HepG2 (cell line): ENCODE data around the gene SMIM8. TPM values are rescaled to one million over a fixed set of nuclear protein-coding genes. Genes with fewer than 3 reads are reported as not detected.

ENCODE experiments used
- ATAC-seq: fragments of 200-7000 bp; cut with Tn5 transposase; 3 replicates; pipeline ENCODE4 v1.9.1; 2020; ENCODE audit warnings: mild to moderate bottlenecking, moderate library complexity
- BruUV-seq: library from RNA; stranded (reverse); fragments of 400-500 nt; replicated peaks from 2 replicates; lab custom pipeline; 2021; lab: Mats Ljungman, UMichigan
- CTCF ChIA-PET: fragments of 300-600 bp; formaldehyde crosslinking; extraction: SDS; loops from one replicate; lab custom pipeline; 2021; ENCODE audit warnings: low total read pairs, inconsistent platforms, low intra/inter-chr PET ratio; lab: Yijun Ruan, JAX
- POLR2A ChIA-PET: fragments of 350-600 bp; sonication (Branson Sonifier 250); formaldehyde crosslinking; loops from one replicate; lab custom pipeline; 2020; ENCODE audit warnings: antibody characterized with exemption, inconsistent platforms; lab: Yijun Ruan, JAX
- DNase-seq: peaks from one replicate; pipeline ENCODE4 v3.0.0-alpha.2; 2015; ENCODE audit warnings: low spot score
- FAIRE-seq: peaks from 3 replicates; lab custom pipeline; 2011; peaks lifted over from hg19 to GRCh38; lab: Jason Lieb, UNC
- H2AFZ ChIP-seq: one replicate; pipeline ENCODE4 v1.6.1; 2011; ENCODE audit warnings: low read length, inconsistent platforms
- H3K27ac ChIP-seq: fragments of 300-600 bp; 3 replicates; pipeline ENCODE4 v1.8.0; 2011; ENCODE audit warnings: mixed run types, mild to moderate bottlenecking, mixed read lengths, low read length, inconsistent platforms; ENCODE audit not compliant: insufficient read depth; ENCODE audit errors: extremely low read length
- H3K27me3 ChIP-seq, 2 experiments: fragments of 200-600 bp in 1 of 2; 2 replicates in 1 of 2; 3 replicates in 1 of 2; pipeline versions ENCODE4 v1.6.0 to v1.8.0; 2011; ENCODE audit warnings: low read length in 2 of 2, mild to moderate bottlenecking in 2 of 2, moderate library complexity in 2 of 2, inconsistent platforms in 1 of 2; ENCODE audit not compliant: insufficient read depth in 2 of 2, control insufficient read depth in 1 of 2
- H3K36me3 ChIP-seq, 2 experiments: fragments of 200-600 bp in 1 of 2; replicated peaks in 1 of 2; 2 replicates in 1 of 2; 3 replicates in 1 of 2; pipeline versions ENCODE4 v1.5.1 to v1.8.0; 2011; ENCODE audit warnings: low read length in 2 of 2, inconsistent platforms in 1 of 2; ENCODE audit not compliant: insufficient read depth in 2 of 2, control insufficient read depth in 1 of 2
- H3K4me1 ChIP-seq: 2 replicates; pipeline ENCODE4 v1.5.1; 2012; ENCODE audit warnings: low read length, inconsistent platforms; ENCODE audit not compliant: insufficient read depth
- H3K4me2 ChIP-seq: 2 replicates; pipeline ENCODE4 v1.6.0; 2011; ENCODE audit warnings: low read depth, low read length, inconsistent platforms
- H3K4me3 ChIP-seq, 3 experiments: fragments of 200-600 bp in 1 of 3; sonication (generic), shearing (Covaris generic) in 1 of 3; replicated peaks in 1 of 3; 2 replicates each; pipeline ENCODE4 v1.5.1; 2011 to 2016; ENCODE audit warnings: low read length in 3 of 3, inconsistent platforms in 2 of 3, low read depth in 2 of 3, mild to moderate bottlenecking in 2 of 3, control low read depth in 1 of 3, mixed read lengths in 1 of 3; ENCODE audit not compliant: insufficient read depth in 1 of 3
- H3K79me2 ChIP-seq: one replicate; pipeline ENCODE4 v1.6.1; 2011; ENCODE audit warnings: low read length, inconsistent platforms; ENCODE audit not compliant: insufficient read depth
- H3K9ac ChIP-seq: 2 replicates; pipeline ENCODE4 v1.6.0; 2011; ENCODE audit warnings: mild to moderate bottlenecking, low read depth, low read length, inconsistent platforms; ENCODE audit not compliant: insufficient read depth
- H3K9me3 ChIP-seq: 2 replicates; pipeline ENCODE4 v1.5.1; 2012; ENCODE audit warnings: mild to moderate bottlenecking, low read length
- H4K20me1 ChIP-seq: 2 replicates; pipeline ENCODE4 v1.6.0; 2011; ENCODE audit warnings: inconsistent platforms, mild to moderate bottlenecking, low read length, moderate library complexity; ENCODE audit not compliant: insufficient read depth
- DNMT3B ChIP-seq: conservative IDR thresholded peaks from 2 replicates; pipeline ENCODE4 v1.6.1; 2016; ENCODE audit warnings: missing biosample characterization, control low read depth
- FOXP4 ChIP-seq: sonication (generic); formaldehyde crosslinking; IDR thresholded peaks from 2 replicates; pipeline ENCODE4 v1.4.0; 2020; ENCODE audit warnings: missing genetic modification reagents
- HNF4G ChIP-seq, 2 experiments: sonication (generic) in 1 of 2; formaldehyde crosslinking in 1 of 2; IDR thresholded peaks; 2 replicates each; pipeline versions ENCODE4 v1.4.0 to v1.6.1; 2011 to 2020; ENCODE audit warnings: borderline replicate concordance in 2 of 2, low read depth in 2 of 2, mild to moderate bottlenecking in 2 of 2, low read length in 1 of 2, missing genetic modification reagents in 1 of 2, moderate library complexity in 1 of 2
- IRF2 ChIP-seq: IDR thresholded peaks from 2 replicates; pipeline ENCODE4 v1.6.1; 2018; ENCODE audit warnings: missing genetic modification reagents, missing compliant biosample characterization
- NAIF1 ChIP-seq: sonication (generic); formaldehyde crosslinking; IDR thresholded peaks from 2 replicates; pipeline ENCODE4 v1.5.0; 2020; ENCODE audit warnings: mild to moderate bottlenecking, missing genetic modification reagents, borderline replicate concordance
- NFKBIZ ChIP-seq: IDR thresholded peaks from 2 replicates; pipeline ENCODE4 v1.6.1; 2018; ENCODE audit warnings: missing genetic modification reagents, missing compliant biosample characterization
- SOX13 ChIP-seq, 3 experiments: fragments of 450-650 bp in 1 of 3; sonication (generic) in 1 of 3; formaldehyde crosslinking in 1 of 3; IDR thresholded peaks in 2 of 3; conservative IDR thresholded peaks in 1 of 3; 2 replicates each; pipeline versions ENCODE4 v1.5.0 to v1.6.1; 2016 to 2020; ENCODE audit warnings: antibody characterized with exemption in 1 of 3, mild to moderate bottlenecking in 1 of 3, missing compliant biosample characterization in 1 of 3, missing genetic modification reagents in 1 of 3, moderate library complexity in 1 of 3
- SUZ12 ChIP-seq: fragments of 150-350 bp; IDR thresholded peaks from 2 replicates; pipeline ENCODE4 v1.6.1; 2014; ENCODE audit warnings: low read depth, low read length
- TAF15 ChIP-seq: fragments of 200-400 bp; formaldehyde crosslinking; IDR thresholded peaks from one replicate; pipeline ENCODE4 v1.6.1; 2018; ENCODE audit warnings: mild to moderate bottlenecking, low read depth, low read length; ENCODE audit not compliant: poor library complexity, severe bottlenecking
- TARDBP ChIP-seq: sonication (generic); formaldehyde crosslinking; IDR thresholded peaks from 2 replicates; pipeline ENCODE4 v1.8.0; 2022; ENCODE audit warnings: mild to moderate bottlenecking, missing genetic modification reagents
- TGIF2 ChIP-seq: IDR thresholded peaks from 2 replicates; pipeline ENCODE4 v1.6.1; 2016; ENCODE audit warnings: control low read depth, missing compliant biosample characterization
- ZMAT3 ChIP-seq: sonication (generic); formaldehyde crosslinking; conservative IDR thresholded peaks from 2 replicates; pipeline ENCODE4 v1.7.0; 2021; ENCODE audit warnings: missing genetic modification reagents
- ZNF24 ChIP-seq: fragments of 450-650 bp; IDR thresholded peaks from 2 replicates; pipeline ENCODE4 v1.6.1; 2017; ENCODE audit warnings: antibody characterized with exemption, mild to moderate bottlenecking
- ZNF564 ChIP-seq: sonication (generic); formaldehyde crosslinking; IDR thresholded peaks from 2 replicates; pipeline ENCODE4 v1.8.1; 2023; ENCODE audit warnings: mild to moderate bottlenecking, missing genetic modification reagents
- ZNF724P ChIP-seq: sonication (generic); formaldehyde crosslinking; IDR thresholded peaks from 2 replicates; pipeline ENCODE4 v1.8.0; 2022; ENCODE audit warnings: missing genetic modification reagents, borderline replicate concordance
- WGBS: methylation state at CpG from one replicate; pipeline ENCODE4 v1.1.6; 2017; ENCODE audit warnings: low lambda C conversion rate; 5-methylcytosine and 5-hydroxymethylcytosine counted together
- in situ Hi-C: cut with HindIII; loops from 2 replicates; pipeline ENCODE4 v1.10.0; 2017; ENCODE audit warnings: low pct_unique_long_range_greater_than_20kb; ENCODE audit not compliant: extremely low pct_ligation_motif_present
- intact Hi-C: fragments of 100-400 bp; cut with micrococcal nuclease; formaldehyde crosslinking; loops from one replicate; pipeline ENCODE4 v1.10.0; 2022; ENCODE audit not compliant: unreplicated experiment
- polyA plus RNA-seq, 8 experiments: library from polyadenylated mRNA; depleted of rRNA in 3 of 8; stranded (reverse) in 7 of 8; unstranded in 1 of 8; fragments of >200 nt; fragmentation: Illumina TruSeq in 4 of 8; extraction: Trizol in 4 of 8; gene quantifications; 2 replicates each; pipeline versions ENCODE4 v1.2.1 to v1.2.3, GENCODE V29; 2011 to 2016; ENCODE audit warnings: low read depth in 4 of 8, missing spikeins in 1 of 8, mixed read lengths in 1 of 8; ENCODE audit not compliant: insufficient read depth in 1 of 8
- total RNA-seq, 5 experiments: library from RNA; depleted of rRNA; stranded (reverse); fragments of >200 nt; fragmentation: Illumina TruSeq; extraction: Trizol; gene quantifications; 2 replicates each; pipeline ENCODE4 v1.2.3, GENCODE V29; 2016; ENCODE audit warnings: low read depth in 1 of 5
- TF ChIP-seq, protein P1 (sequence below): sonication (generic); formaldehyde crosslinking; IDR thresholded peaks from 2 replicates; pipeline ENCODE4 v1.5.0; 2020; ENCODE audit warnings: mild to moderate bottlenecking, missing genetic modification reagents, borderline replicate concordance

The SMIM8 gene
- total and polyA plus RNA-seq, 2 of the 13 experiments (the other 11 are each of a cell fraction or from before 2014, with no cell fraction given): 4.8 to 10.0 TPM

- no peak for DNase-seq
- Histone ChIP-seq H3K4me1 (no peaks in the 10 kb centered on the region), H4K20me1 (no peaks in the 10 kb centered on the region), H3K4me2 (no peak overlapping the region), H2AFZ (no peak overlapping the region), H3K9ac (no peak overlapping the region), H3K9me3 (no peaks in the 10 kb centered on the region), H3K36me3 (no peaks in the 10 kb centered on the region), H3K27me3 (no peaks in the 10 kb centered on the region)
- no peak for ATAC-seq
- WGBS: 86% methylated on average over 2 of the region's 2 CpGs
- in situ Hi-C loops (no loop called here), intact Hi-C loops (no loop called here)
- FAIRE-seq: no peak
- no TSS peak for BruUV-seq
- CTCF ChIA-PET: no interaction called here
- POLR2A ChIA-PET: no interaction called here
- TF ChIP-seq ZMAT3: no peak
- no peak for TF ChIP-seq IRF2
- no peak for TF ChIP-seq ZNF724P (CRISPR knock-in tag)
- TF ChIP-seq, all 625 proteins: peak for 0
- Histone ChIP-seq H3K4me3 (no peak overlapping the region), H3K79me2 (no peaks in the 10 kb centered on the region), H3K27ac (no peak overlapping the region)
These were observed 27.5 kb downstream of the SMIM8 start for GRCh38 chr6:87349896-87350295.

DNA sequence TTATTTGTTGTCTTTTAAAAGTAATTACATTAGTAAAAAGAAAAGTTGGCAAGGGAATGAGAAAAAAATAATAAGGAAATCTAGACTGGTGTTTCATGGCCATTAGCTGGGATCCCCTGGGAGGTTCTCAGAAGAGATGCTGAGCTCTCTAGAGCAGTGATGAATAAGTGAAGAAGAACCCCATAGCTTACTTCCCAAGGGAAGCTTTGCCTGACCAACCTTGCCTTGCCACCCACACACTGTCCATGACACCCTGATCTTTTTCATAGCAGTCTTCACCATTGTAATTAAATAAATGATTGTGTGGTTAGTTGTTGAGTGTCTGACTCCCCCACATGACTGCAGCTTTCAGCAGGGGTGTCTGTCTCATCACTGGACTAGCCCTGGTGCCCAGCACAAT is 28.1 kb downstream of the SMIM8 start:
- no TSS peak for BruUV-seq
- H4K20me1 ChIP-seq: no peaks in the 10 kb centered on the region
- no peak overlapping the region for H3K9ac ChIP-seq
- ChIA-PET POLR2A (no interaction called here), CTCF (no interaction called here)
- no peaks in the 10 kb centered on the region for H3K36me3 ChIP-seq
- H3K4me1 ChIP-seq: no peaks in the 10 kb centered on the region
- ATAC-seq: no peak
- no peak for DNase-seq
- no peak overlapping the region for H3K4me2 ChIP-seq
- H3K79me2 ChIP-seq: no peaks in the 10 kb centered on the region
- no peak for FAIRE-seq
- H3K27ac ChIP-seq: no peak overlapping the region
- in situ Hi-C loops (no loop called here), intact Hi-C loops (no loop called here)
- H3K9me3 ChIP-seq: no peaks in the 10 kb centered on the region
- no peak overlapping the region for H2AFZ ChIP-seq
- no peaks in the 10 kb centered on the region for H3K27me3 ChIP-seq
- no peak overlapping the region for H3K4me3 ChIP-seq
- no peak for TF ChIP-seq ZNF24
- TF ChIP-seq ZNF564 (CRISPR knock-in tag): no peak
- no peak for TF ChIP-seq SOX13 (IDR thresholded peaks at IDR 0.05)
- no peak for TF ChIP-seq SOX13 (CRISPR knock-in tag; conservative IDR thresholded peaks at IDR 0.05 in 1 of 2, IDR thresholded peaks at IDR 0.05 in 1 of 2)
- TF ChIP-seq DNMT3B (CRISPR knock-in tag): no peak
- no peak for TF ChIP-seq TARDBP
- no peak for TF ChIP-seq NFKBIZ (CRISPR knock-in tag)
- no peak for TF ChIP-seq NAIF1 (CRISPR knock-in tag)
- no peak for TF ChIP-seq SUZ12
- no peak for TF ChIP-seq TGIF2
- TF ChIP-seq FOXP4 (CRISPR knock-in tag): no peak
- TF ChIP-seq HNF4G (IDR thresholded peaks at IDR 0.05; ENCODE audit: borderline replicate concordance, low read depth, low read length): no peak
- no peak for TF ChIP-seq HNF4G (CRISPR knock-in tag; IDR thresholded peaks at IDR 0.05; ENCODE audit: borderline replicate concordance, low read depth)
- TF ChIP-seq, protein P1, sequence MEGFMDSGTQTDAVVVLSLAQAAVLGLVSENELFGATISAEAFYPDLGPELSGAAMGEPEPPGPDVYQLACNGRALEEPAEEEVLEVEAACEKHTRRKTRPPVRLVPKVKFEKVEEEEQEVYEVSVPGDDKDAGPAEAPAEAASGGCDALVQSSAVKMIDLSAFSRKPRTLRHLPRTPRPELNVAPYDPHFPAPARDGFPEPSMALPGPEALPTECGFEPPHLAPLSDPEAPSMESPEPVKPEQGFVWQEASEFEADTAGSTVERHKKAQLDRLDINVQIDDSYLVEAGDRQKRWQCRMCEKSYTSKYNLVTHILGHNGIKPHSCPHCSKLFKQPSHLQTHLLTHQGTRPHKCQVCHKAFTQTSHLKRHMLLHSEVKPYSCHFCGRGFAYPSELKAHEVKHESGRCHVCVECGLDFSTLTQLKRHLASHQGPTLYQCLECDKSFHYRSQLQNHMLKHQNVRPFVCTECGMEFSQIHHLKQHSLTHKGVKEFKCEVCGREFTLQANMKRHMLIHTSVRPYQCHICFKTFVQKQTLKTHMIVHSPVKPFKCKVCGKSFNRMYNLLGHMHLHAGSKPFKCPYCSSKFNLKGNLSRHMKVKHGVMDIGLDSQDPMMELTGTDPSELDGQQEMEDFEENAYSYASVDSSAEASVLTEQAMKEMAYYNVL (CRISPR knock-in tag): no peak
- no peak for TF ChIP-seq TAF15
